LNCAP (cell line): Measurements from ENCODE around the gene ELF3.

ENCODE experiments used
- TF ChIP-seq, protein P1 (sequence below): fragments of 450-650 bp; IDR thresholded peaks from 2 replicates; pipeline ENCODE4 v1.5.1; 2017; ENCODE audit warnings: mild to moderate bottlenecking

ELF3 gene

DNA sequence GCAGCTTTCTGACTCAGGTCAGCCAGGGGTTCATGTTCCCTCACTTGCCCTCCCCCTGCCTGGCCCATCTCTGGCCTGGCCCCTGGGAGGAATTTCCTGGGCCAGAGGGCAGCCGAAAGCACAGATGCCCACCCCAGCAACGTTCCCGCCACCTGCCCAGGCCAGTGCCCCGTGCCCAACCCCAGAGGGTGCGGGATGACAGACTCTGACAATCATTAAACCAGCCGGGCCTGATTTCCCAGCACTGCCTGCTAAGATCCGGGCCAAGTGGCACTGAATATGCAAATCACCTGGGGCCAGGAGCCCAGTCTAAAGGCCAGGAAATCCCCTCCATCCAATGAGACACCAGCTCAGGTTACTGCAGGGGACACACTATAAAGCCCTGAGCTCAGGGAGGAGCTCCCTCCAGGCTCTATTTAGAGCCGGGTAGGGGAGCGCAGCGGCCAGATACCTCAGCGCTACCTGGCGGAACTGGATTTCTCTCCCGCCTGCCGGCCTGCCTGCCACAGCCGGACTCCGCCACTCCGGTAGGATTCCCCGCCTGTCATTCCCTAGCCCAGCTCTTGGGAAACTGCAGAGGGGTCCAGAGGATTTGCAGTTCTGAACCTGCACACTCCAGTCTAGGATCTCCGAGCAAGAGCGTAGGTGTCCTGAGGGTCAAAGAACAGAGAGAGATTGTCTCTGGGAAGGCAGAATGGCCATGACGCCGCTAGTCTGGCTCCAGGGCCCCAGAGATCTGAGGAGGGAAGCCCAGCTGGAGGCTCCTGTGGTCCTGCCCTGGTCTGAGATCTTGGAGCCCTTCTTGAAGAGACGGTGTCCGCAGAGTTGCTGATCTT, at the start of gene ELF3:
ELF3 (plus strand) TSS at position 408 of the 836 bp plus-strand sequence. CDS start 550 bp downstream, outside the sequence.
- TF ChIP-seq, protein P1, sequence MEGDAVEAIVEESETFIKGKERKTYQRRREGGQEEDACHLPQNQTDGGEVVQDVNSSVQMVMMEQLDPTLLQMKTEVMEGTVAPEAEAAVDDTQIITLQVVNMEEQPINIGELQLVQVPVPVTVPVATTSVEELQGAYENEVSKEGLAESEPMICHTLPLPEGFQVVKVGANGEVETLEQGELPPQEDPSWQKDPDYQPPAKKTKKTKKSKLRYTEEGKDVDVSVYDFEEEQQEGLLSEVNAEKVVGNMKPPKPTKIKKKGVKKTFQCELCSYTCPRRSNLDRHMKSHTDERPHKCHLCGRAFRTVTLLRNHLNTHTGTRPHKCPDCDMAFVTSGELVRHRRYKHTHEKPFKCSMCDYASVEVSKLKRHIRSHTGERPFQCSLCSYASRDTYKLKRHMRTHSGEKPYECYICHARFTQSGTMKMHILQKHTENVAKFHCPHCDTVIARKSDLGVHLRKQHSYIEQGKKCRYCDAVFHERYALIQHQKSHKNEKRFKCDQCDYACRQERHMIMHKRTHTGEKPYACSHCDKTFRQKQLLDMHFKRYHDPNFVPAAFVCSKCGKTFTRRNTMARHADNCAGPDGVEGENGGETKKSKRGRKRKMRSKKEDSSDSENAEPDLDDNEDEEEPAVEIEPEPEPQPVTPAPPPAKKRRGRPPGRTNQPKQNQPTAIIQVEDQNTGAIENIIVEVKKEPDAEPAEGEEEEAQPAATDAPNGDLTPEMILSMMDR: no peak

GRCh38 chr1:201964261-201964660, 46.1 kb upstream of the ELF3 start:
- TF ChIP-seq, protein P1: no peak

- TF ChIP-seq, protein P1: no peak
These were observed 44.2 kb upstream of the ELF3 start for GRCh38 chr1:201966171-201966570.

GRCh38 chr1:201968202-201968925, 42.0 kb upstream of the ELF3 start:
- TF ChIP-seq, protein P1: no peak

DNA sequence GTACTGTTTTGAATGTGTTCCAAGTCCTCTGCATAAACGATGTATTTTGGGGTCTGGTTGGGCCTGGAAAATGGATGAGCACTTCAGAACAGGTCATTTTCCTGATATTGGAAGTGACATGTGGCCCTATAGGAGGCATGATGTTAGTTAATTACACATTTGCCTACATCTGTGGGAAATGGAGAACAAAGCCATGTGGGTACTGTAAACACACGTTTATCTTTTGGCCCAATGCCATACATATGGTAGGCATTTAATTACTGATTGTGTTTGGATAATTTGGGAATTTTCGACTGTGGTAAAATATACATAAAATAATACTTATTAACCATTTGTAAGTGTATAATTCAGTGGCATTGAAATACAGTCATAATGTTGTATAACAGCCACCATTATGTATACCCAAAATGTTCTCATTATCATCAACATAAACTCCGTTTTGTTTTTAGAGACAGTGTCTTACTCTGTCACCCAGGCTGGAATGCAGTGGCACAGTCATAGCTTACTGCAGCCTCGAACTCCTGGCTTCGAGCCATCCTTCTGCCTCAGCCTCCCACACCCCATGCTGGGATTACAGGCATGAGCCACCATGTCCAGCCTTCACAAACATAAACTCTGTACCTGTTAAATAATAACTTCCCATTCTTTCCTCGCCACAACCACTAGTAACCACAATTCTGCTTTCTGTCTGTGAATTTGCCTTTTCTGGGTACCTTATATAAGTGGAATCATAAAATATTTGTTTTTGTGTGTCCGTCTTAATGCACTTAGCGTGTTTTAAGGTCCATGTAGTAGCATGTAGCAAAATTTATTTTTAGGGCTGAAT, 39.8 kb upstream of the ELF3 start:
- TF ChIP-seq, protein P1: no peak

DNA sequence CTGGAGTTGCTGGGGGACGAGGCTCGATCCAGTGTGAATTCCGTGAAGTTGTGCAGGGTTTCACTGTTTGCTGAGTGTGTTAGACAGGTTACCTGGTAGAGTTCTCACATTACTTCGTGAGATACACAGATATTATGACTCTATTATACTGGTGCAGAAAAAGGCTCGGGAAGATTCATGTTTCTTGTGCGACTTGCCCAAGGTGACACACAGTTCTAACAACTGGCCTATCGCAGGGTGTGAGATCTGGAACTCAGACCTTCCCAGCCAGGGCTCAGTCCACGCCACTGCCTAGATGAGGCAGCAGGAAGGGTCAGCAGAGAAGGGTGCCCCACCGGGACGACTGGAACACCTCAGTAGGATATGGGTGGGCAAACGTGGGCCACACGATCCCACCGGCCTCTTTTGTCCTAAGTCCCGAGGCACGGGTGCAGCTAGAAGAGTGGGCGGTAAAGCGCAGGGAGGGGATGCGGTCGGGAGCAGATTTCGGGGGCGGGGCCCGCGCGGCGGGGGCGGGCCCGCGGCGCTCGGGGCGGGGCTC, 28.2 kb upstream of the ELF3 start:
- TF ChIP-seq, protein P1: no peak
